Dedifferentiated amniotic fluid mesenchymal stem cell (primary cell): ENCODE measurements around the gene BLCAP.
"Not testable (repeated sequence)": the region's sequence is repeated elsewhere in the genome, so short reads cannot be mapped to it uniquely, and the experiment has no call there.

Experiments used
- DNase-seq: peaks from one replicate; pipeline ENCODE4 v3.0.0-alpha.2; 2016; ENCODE audit errors: extremely low spot score

BLCAP gene

GRCh38 chr20:37527638-37528445, at the start of gene BLCAP:
TSS of gene BLCAP (minus strand) at chr20:37527876. CDS start at chr20:37519174, 8,702 bp downstream.
- DNase-seq, result peak; percentile 78

- DNase-seq, result not testable (repeated sequence)
These were observed 49.8 kb upstream of the BLCAP start for GRCh38 chr20:37577436-37577835.

- DNase-seq, result no peak
These were observed 49.2 kb upstream of the BLCAP start for GRCh38 chr20:37576911-37577310.

GRCh38 chr20:37575884-37576283, 48.2 kb upstream of the BLCAP start:
- no peak for DNase-seq

GRCh38 chr20:37574199-37574890, 46.7 kb upstream of the BLCAP start:
- no peak for DNase-seq

- DNase-seq, result no peak
These were observed 46.0 kb upstream of the BLCAP start for GRCh38 chr20:37573626-37574198.

- no peak for DNase-seq
These were observed 43.4 kb upstream of the BLCAP start for GRCh38 chr20:37571033-37571432.

GRCh38 chr20:37570419-37570818, 42.7 kb upstream of the BLCAP start:
- no peak for DNase-seq

- no peak for DNase-seq
These were observed 40.3 kb upstream of the BLCAP start for GRCh38 chr20:37567671-37568588.

- no peak for DNase-seq
These were observed 39.6 kb upstream of the BLCAP start for GRCh38 chr20:37567331-37567665.

- DNase-seq, result no peak
These were observed 39.1 kb upstream of the BLCAP start for GRCh38 chr20:37566590-37567330.

- no peak for DNase-seq
These were observed 37.6 kb upstream of the BLCAP start for GRCh38 chr20:37565134-37565811.

- no peak for DNase-seq
These were observed 36.9 kb upstream of the BLCAP start for GRCh38 chr20:37564388-37565133.

GRCh38 chr20:37564016-37564387, 36.3 kb upstream of the BLCAP start:
- DNase-seq, result no peak

- no peak for DNase-seq
These were observed 35.2 kb upstream of the BLCAP start for GRCh38 chr20:37562695-37563480.

GRCh38 chr20:37560629-37561028, 33.0 kb upstream of the BLCAP start:
- no peak for DNase-seq

- no peak for DNase-seq
These were observed 31.8 kb upstream of the BLCAP start for GRCh38 chr20:37559312-37560027.

- no peak for DNase-seq
These were observed 31.1 kb upstream of the BLCAP start for GRCh38 chr20:37558779-37559178.
